ENCODE data around the gene STAC2.

The STAC2 gene

DNA sequence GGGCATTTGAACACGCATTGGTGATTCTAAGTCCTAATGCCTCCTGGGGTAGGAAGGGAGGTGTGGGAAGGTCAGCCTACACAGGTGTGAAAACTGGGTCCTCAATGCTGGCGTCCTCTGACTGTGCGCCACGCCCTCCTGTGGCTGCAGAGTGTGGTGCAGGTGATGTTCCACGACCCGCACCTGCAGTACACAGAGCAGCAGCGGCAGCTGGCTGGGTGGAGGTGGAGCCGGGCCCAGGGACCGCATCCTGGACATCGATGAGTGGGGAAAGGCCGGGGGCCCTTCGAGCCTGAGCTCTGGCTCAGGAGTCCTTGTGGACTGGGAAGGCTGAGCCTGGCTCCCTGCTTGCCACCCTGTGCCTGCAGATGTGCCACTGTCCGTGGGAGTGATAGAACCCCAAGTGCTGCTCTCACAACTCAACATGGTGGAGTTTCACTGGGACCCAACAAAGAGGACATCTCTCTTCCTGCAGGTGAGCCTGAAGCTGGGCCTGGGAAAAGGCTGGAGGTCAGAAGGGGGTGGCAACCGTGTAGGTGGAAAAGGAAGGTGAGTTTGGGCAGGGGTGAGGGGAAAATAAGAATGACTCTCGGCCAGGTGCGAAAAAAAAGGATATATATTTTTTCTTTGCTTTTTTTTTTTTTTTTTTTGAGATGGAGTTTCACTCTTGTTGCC lies 14.0 kb upstream of the STAC2 start:
- Mint-ChIP-seq H3K27me3 (peaks cover 5% of the 10 kb centered on the region), H3K4me3 (no peak overlapping the region), H3K9me3 (no peaks in the 10 kb centered on the region), H3K4me1 (peaks cover 33% of the 10 kb centered on the region), H3K27ac (no peak overlapping the region), H3K36me3 (no peaks in the 10 kb centered on the region)
- DNase-seq (ENCODE audit: low spot score in 2 of 2): peak; percentile 79 to 80
- peak; percentile 65 for ATAC-seq (ENCODE audit: low read depth)

DNA sequence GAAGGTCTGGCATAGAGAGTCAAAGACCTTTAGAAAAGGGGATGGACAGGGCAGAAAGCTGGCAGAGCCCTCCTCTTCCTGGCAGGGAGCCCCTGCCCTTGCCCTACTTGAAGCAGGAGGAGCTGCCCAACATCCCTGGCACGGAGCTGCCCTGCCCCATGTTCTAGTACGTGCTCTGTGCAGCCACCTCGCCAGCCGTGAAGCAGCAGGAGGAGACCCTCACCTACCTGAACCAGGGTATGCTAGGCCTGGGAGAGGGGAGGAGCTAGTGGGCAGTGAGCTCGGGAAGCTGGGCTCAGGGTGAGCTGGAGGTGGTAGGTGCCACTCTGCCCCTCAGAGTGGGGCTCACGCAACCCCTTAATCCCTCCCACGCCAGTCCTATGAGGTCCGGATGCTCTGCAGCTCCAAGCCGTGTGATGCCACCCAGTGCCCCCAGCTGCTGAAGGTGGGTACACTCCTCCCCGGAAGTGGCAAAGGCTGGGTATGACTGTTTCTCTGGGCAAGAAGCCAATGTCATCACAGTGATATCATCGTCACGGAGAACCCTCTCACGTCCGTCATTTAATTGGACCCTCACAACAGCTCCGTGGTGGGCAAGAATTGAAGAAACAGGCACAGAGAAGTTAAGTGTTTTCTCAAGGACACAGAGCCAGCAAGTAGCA lies 12.7 kb upstream of the STAC2 start:
- Mint-ChIP-seq H3K4me1 (peaks cover 22% of the 10 kb centered on the region), H3K9me3 (no peaks in the 10 kb centered on the region), H3K4me3 (peak overlapping the region; percentile 75), H3K27ac (peak overlapping the region; percentile 81), H3K27me3 (peaks cover 3% of the 10 kb centered on the region), H3K36me3 (no peaks in the 10 kb centered on the region)
- DNase-seq (ENCODE audit: low spot score in 2 of 2) (peak; percentile 46 to 62), ATAC-seq (ENCODE audit: low read depth) (peak; percentile 86)

DNA sequence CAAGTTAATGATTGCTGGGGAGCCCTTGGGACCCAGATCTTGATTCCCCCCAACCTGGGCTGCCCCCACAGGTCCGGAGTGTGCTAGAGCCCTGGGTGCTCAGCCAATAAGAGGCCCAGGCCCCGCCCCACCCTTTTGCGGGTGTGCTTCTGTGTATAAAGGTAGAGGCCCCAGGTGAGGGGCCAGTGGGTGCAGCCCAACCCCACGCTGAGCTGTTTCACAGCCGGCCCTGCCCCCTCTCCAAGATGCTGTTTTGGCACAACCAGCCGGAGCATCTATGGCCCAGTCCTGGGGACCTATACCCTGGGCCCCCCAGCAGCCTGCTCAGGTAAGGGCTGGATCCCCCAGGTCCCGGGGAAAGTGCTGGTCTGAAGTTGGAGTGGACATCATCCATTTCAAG lies 11.8 kb upstream of the STAC2 start:
- ATAC-seq (ENCODE audit: low read depth) (no peak), DNase-seq (ENCODE audit: low spot score in 2 of 2) (no peak)
- Mint-ChIP-seq H3K27ac (no peak overlapping the region), H3K4me3 (no peak overlapping the region), H3K27me3 (peaks cover 3% of the 10 kb centered on the region), H3K4me1 (peaks cover 22% of the 10 kb centered on the region), H3K9me3 (no peaks in the 10 kb centered on the region), H3K36me3 (no peaks in the 10 kb centered on the region)

DNA sequence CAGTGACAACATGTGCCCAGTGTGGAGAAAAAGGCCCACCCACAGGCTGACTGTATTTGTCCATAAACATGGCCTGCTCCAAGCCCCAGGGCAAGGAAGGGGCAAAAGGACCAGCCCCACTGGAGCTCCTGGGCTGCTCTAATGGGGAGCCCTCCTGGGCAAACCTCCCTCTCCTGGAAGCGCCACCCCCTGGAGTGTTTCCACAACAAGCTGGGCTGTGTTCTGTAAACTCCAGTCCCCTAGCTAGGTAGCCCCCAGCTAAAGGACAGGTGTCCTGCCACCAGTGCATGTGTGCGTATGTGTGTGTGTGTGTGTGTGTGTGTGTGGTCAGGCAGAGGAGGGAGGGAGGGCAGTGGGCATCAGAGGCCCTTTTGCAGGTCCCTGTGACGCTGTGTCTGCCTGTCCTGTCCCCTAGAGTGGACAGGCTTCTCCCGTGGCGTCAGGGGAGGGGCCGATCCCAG lies 11.3 kb upstream of the STAC2 start:
- no peaks in the 10 kb centered on the region for H3K36me3 Mint-ChIP-seq
- no peak overlapping the region for H3K4me3 Mint-ChIP-seq
- H3K27ac Mint-ChIP-seq: no peak overlapping the region
- peaks cover 25% of the 10 kb centered on the region for H3K4me1 Mint-ChIP-seq
- no peaks in the 10 kb centered on the region for H3K9me3 Mint-ChIP-seq
- DNase-seq (ENCODE audit: low spot score in 2 of 2) (no peak), ATAC-seq (ENCODE audit: low read depth) (no peak)
- H3K27me3 Mint-ChIP-seq: peaks cover 5% of the 10 kb centered on the region

DNA sequence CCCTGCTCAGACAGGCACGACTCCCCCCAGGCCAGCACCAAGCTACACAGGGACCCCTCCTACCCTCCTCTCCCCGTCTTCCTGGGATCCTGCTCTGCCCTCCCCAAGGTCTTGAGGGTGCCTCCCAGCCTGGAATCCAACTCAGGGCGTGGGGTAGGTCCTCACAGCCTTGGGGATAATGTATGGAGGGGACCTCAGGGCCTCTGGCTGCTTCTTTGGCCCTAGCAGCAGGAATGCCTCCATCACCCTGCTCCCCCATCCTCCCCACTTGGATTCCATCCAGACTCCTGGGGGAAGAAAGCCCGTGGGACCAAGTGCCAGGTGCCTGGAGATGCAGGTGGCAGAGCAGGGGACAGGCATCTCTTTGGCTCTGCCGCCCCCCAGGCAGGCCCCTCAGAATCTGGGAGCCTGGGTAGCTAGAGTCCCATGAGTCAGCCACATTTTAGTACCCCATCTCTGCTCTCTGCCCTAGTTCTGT lies 10.7 kb upstream of the STAC2 start:
- Mint-ChIP-seq H3K27ac (no peak overlapping the region), H3K4me3 (no peak overlapping the region), H3K36me3 (no peaks in the 10 kb centered on the region), H3K9me3 (no peaks in the 10 kb centered on the region), H3K4me1 (peaks cover 30% of the 10 kb centered on the region), H3K27me3 (peaks cover 10% of the 10 kb centered on the region)
- DNase-seq (ENCODE audit: low spot score in 2 of 2): no peak
- ATAC-seq (ENCODE audit: low read depth): no peak

DNA sequence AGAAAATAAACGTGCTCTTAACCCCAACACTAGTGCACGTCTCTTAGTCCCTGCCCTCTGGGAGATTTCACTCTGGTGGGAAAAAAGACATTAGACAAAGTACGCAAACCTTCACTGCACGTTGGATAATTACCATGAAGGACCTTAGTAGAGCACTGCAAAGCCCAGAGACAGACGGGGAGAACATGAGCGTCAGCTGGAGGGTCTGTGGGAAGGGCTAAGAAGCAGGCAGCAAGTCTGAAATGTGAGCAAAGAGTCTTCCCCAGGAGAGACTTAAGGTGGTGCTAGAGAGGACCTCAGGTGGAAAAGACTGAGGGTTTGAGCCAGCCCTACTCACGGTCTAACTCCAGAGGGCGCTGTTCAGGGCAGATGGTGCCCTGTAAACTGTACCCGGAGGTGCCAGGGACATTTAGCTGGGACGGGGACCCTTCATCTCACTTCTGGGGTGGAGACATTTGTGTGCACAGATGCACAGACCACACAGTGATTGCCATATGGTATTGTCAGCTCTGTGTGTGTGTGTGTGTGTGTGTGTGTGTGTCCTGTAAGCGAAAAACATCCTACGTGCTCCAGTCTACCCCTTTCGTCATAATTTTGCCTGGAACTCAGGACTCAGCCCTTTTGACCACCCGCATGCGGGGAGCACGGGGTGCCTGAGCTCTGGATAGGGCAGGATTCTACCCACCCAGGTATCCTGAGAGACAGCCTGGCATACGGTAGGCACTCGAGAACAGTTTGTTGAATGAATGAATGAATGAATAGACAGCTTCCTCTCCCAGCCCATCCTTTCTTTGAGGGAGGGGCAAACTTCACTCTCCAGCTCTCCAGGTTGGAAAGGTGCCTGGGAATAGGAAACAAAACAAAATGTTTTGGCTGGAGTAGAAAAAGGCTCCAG lies 10.1 kb upstream of the STAC2 start:
- H3K36me3 Mint-ChIP-seq: no peaks in the 10 kb centered on the region
- H3K27ac Mint-ChIP-seq: no peak overlapping the region
- peaks cover 31% of the 10 kb centered on the region for H3K4me1 Mint-ChIP-seq
- H3K4me3 Mint-ChIP-seq: no peak overlapping the region
- no peak for DNase-seq (ENCODE audit: low spot score in 2 of 2)
- peak; percentile 31 for ATAC-seq (ENCODE audit: low read depth)
- H3K9me3 Mint-ChIP-seq: no peaks in the 10 kb centered on the region
- H3K27me3 Mint-ChIP-seq: peaks cover 14% of the 10 kb centered on the region

DNA sequence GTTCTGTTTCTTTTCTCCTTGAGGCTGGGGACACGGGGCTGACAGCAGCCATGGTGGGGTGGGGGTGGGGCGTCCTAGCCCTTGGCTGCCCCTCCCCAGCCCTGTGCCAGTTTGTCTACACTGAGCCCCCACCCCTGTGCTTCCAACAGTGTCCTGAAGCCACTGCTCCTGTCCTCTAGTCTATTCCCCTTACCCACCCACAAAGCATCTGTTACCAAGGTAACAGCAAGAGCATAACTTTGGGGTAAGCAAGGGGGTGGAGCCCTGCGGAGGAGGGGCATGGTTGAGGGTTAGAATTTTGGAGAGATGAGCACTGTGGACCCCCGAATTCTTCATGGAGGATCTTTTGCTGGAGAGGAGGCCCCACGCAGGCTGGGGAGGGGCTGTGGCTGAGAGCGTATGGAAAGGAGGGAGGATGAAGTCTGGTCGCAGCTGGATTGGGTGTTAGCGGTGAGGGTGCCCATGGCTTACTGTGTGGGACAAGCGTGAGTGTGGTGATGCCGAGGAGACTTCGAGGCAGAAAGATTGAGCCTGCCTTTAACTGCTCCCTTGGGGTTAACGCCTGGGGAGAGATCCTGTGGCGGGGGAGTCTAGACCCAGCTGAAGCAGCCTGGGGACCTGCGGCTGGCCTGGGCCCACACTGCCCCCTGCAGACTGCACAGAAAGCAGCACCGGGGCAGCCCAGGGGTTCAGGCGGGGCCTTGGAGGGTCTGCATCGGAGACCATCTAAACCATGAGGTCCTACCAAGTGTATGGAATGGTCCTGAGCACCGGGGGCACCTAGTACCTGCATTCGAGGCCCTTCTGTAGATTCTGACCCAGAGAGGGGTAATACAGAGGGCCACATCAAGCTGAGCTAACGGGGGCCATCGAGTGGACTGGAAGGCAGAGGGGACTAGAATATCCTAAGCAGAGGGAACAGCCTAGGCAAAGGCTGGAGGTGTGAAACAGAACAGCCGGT lies 6.1 kb upstream of the STAC2 start:
- peak in 1 of 2 donors; percentile 71 for DNase-seq (ENCODE audit: low spot score in 2 of 2)
- Mint-ChIP-seq H3K4me3 (peak overlapping the region; percentile 0), H3K4me1 (peaks cover 17% of the 10 kb centered on the region)

DNA sequence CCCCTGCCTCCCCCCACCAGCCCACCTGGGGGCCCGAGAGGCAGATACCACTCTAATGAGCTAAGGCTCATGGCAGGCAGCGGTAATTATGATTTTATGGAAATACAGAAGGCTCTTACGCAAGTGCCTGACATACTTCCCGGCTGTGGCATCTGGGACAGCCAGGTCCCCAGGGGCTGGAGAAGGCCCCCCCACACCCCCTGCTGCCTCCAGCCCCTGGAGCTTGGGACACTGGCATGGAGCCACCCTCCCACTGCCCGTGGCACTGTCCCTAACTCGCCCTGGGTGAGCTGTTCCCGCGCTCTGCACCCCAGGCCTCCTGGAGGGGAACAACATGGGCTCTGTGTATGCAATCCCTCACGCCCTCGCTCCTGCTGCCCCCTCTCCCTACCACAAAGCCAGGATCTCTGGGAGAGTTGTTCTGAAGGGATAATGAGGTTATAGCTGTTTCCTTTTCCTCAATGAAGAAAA lies 5.4 kb upstream of the STAC2 start:
- H3K4me3 Mint-ChIP-seq: no peak overlapping the region
- H3K27me3 Mint-ChIP-seq: peaks cover 30% of the 10 kb centered on the region
- peak overlapping the region; percentile 43 for H3K27ac Mint-ChIP-seq
- peaks cover 20% of the 10 kb centered on the region for H3K4me1 Mint-ChIP-seq
- DNase-seq (ENCODE audit: low spot score in 2 of 2) (no peak), ATAC-seq (ENCODE audit: low read depth) (no peak)
- H3K9me3 Mint-ChIP-seq: no peaks in the 10 kb centered on the region
- H3K36me3 Mint-ChIP-seq: no peaks in the 10 kb centered on the region

More for the DNA sequence above, 6.1 kb upstream of the STAC2 start:
- H3K9me3 Mint-ChIP-seq: no peaks in the 10 kb centered on the region
- H3K36me3 Mint-ChIP-seq: no peaks in the 10 kb centered on the region
- peak overlapping the region; percentile 43 for H3K27ac Mint-ChIP-seq
- peaks cover 28% of the 10 kb centered on the region for H3K27me3 Mint-ChIP-seq
- ATAC-seq (ENCODE audit: low read depth): peak; percentile 84

DNA sequence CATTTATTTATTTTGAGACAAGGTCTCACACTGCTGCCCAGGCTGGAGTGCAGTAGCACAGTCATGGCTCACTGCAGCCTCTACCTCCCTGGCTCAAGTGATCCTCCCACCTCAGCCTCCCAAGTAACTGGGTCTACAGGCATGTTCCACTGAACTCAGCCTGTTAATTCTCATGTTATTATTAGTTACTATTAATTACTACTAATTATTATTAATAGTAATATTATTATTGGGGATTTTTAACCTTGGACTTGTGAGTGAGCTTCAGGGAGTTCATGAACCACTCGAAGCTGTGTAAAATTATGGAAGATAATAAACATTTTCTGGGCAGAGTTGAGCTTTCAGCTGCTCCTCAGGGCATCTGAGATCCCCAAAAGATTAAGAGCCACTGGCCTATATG lies 4.6 kb upstream of the STAC2 start:
- H3K27ac Mint-ChIP-seq: no peak overlapping the region
- no peak overlapping the region for H3K4me3 Mint-ChIP-seq
- peaks cover 33% of the 10 kb centered on the region for H3K27me3 Mint-ChIP-seq
- H3K36me3 Mint-ChIP-seq: no peaks in the 10 kb centered on the region
- H3K4me1 Mint-ChIP-seq: peaks cover 18% of the 10 kb centered on the region
- ATAC-seq (ENCODE audit: low read depth) (no peak), DNase-seq (ENCODE audit: low spot score in 2 of 2) (no peak)
- no peaks in the 10 kb centered on the region for H3K9me3 Mint-ChIP-seq

DNA sequence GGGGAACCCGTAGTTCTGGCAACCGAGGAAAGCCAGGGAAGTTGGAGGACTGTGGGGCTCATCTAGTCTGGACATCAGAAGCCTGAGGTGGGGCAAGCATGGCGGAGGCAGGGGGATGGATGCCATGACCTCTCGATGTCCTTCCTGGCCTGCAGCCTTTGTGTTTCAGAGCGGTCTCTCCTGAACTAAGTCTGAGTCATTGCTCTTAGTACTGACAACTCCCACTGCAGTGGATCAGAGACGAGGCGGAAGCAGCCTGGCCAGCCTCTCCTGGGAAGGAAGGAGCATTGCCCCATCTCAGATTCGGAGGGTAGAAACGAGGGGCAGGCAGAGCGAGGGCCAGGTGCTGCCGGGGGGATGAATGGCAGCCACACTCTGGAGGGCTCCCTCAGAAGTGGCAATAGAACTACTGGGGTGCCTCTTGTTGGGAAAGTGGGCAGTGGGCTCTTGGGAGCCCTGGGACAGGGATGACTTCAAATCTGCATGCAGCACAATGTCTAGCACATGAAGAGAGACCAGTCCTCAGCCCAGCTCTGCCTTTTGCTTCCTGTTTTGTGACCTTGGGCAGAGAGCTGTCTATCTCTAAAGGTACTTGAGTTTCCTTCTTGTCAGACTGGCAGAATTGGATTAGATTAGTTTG lies 3.6 kb upstream of the STAC2 start:
- Mint-ChIP-seq H3K27me3 (peaks cover 35% of the 10 kb centered on the region), H3K9me3 (no peaks in the 10 kb centered on the region), H3K4me3 (no peak overlapping the region), H3K27ac (no peak overlapping the region), H3K36me3 (no peaks in the 10 kb centered on the region), H3K4me1 (peaks cover 20% of the 10 kb centered on the region)
- ATAC-seq (ENCODE audit: low read depth) (no peak), DNase-seq (ENCODE audit: low spot score in 2 of 2) (no peak)

DNA sequence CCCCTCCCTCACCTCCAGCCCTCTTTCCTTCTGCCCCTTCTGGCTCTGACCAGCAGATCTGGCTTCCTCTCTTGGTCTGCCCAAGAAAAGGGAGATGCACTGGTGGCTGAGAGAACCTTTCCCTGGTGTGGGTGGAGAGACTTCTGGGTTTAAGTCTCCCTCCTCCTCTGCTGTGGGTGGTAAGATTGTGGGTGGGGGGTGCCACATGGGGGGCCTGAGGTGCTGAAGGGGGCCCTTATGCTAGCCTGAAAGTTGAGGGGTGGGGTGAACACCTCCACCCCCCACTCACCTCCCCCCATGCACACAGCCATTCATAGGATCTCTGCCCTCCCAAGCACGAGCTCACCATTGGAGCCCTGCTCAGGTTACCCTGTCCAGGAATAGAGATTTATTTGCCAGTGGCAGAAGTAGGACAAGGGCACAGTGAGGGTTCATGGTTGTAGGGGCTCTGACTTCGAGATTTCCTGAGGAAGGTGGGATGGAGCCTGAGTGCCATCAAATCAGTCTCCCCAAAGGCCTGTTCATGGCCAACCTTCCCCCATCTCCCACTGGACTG lies 1.7 kb upstream of the STAC2 start:
- Mint-ChIP-seq H3K27ac (no peak overlapping the region), H3K36me3 (no peaks in the 10 kb centered on the region), H3K4me1 (peaks cover 23% of the 10 kb centered on the region), H3K9me3 (no peaks in the 10 kb centered on the region), H3K27me3 (peaks cover 40% of the 10 kb centered on the region), H3K4me3 (no peak overlapping the region)
- DNase-seq (ENCODE audit: low spot score in 2 of 2): no peak
- ATAC-seq (ENCODE audit: low read depth): no peak

DNA sequence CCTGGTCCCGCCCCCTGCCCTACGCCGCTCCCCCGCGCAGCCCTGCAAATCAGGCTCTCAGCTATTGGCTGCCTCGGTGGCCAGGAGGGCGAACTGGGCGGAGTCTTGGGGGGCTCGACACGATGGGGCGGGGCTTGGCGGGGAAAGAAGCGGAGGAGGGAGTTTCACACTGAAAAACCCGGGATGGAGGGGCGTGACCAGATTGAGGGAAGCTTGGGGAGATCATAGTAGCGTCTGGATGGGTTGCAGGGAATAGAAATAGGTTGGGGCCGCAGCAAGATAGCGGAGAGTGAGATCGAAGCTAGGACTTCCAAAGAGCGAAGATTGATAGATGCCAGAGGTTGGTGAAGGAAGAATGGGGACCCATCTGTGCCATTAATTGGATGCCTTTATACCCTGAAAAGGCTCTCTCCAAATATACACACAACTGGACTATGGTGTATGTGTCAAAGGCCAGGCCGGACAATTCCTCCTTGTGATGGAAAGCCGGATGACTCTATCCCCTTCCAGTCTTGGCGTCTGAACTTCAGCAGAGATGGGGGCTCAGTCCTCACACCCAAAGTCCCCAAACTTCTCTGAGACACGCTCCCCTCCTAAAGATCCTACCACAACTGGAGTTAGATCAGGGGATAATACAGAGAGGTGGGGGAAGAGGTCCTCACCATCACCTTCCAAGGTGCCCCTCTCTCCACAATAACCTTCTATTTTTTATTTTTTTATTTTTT lies 376 bp upstream of the STAC2 start:
- Mint-ChIP-seq H3K36me3 (no peaks in the 10 kb centered on the region), H3K9me3 (no peaks in the 10 kb centered on the region), H3K27me3 (peaks cover 30% of the 10 kb centered on the region), H3K27ac (no peak overlapping the region), H3K4me1 (peaks cover 14% of the 10 kb centered on the region), H3K4me3 (peak overlapping the region; percentile 74)
- peak; percentile 23 for ATAC-seq (ENCODE audit: low read depth)
- no peak for DNase-seq (ENCODE audit: low spot score in 2 of 2)
